Measurements from ENCODE around the gene ABI3BP. TPM values are rescaled to one million over a fixed set of nuclear protein-coding genes. Genes with fewer than 3 reads are reported as not detected.

ABI3BP gene
- total and polyA plus RNA-seq, 2 experiments from 2014 or later, result 0.42 to 0.57 TPM

- TF ChIP-seq ZNF462 (CRISPR knock-in tag; IDR thresholded peaks at IDR 0.05) (no peak), ZNF114 (CRISPR knock-in tag; IDR thresholded peaks at IDR 0.05) (no peak)
Observed at GRCh38 chr3:100833483-100833882, 159.7 kb downstream of the ABI3BP start (continued).

GRCh38 chr3:100831629-100832028, 161.6 kb downstream of the ABI3BP start:
- Histone ChIP-seq H3K9me2 (ENCODE audit: insufficient read depth) (no peaks in the 10 kb centered on the region), H3K4me1 (ENCODE audit: insufficient read depth) (0 out of 2 replicates have a peak, but pooled peaks cover 4% of the 10 kb centered on the region), H3K4me2 (no peak overlapping the region), H3K79me2 (replicated peaks; ENCODE audit: insufficient read depth) (no peaks in the 10 kb centered on the region), H3K36me3 (ENCODE audit: insufficient read depth) (no peaks in the 10 kb centered on the region), H3K27ac (ENCODE audit: low read depth) (no peak overlapping the region), H2AFZ (no peak overlapping the region), H4K20me1 (replicated peaks; ENCODE audit: insufficient read depth) (no peaks in the 10 kb centered on the region), H3K4me3 (no peak overlapping the region), H3F3A (replicated peaks; ENCODE audit: low read depth) (no peaks in the 10 kb centered on the region), H3K27me3 (ENCODE audit: insufficient read depth) (no peaks in the 10 kb centered on the region)
- H3K27me3 Mint-ChIP-seq (ENCODE audit: insufficient read depth, low read depth, poor library complexity), result no peaks in the 10 kb centered on the region
- H3K9me3 Mint-ChIP-seq, result no peaks in the 10 kb centered on the region
- H3K36me3 Mint-ChIP-seq (ENCODE audit: low read depth), result no peaks in the 10 kb centered on the region
- H3K27ac Mint-ChIP-seq, result no peak overlapping the region
- H3K4me3 Mint-ChIP-seq, result no peak overlapping the region
- TF ChIP-seq ZNF331 (CRISPR knock-in tag; IDR thresholded peaks at IDR 0.05; ENCODE audit: low read depth) (no peak), STAT1 (IDR thresholded peaks at IDR 0.05; ENCODE audit: unreplicated experiment) (no peak), CTCF (conservative IDR thresholded peaks at IDR 0.05; ENCODE audit: low read depth in 2 of 2) (no peak), CREB1 (CRISPR knock-in tag; IDR thresholded peaks at IDR 0.05; ENCODE audit: low read depth) (no peak), POLR2AphosphoS5 (IDR thresholded peaks at IDR 0.05; ENCODE audit: low read depth) (no peak), ETS1 (IDR thresholded peaks at IDR 0.05) (no peak), EZH2 (IDR thresholded peaks at IDR 0.05; ENCODE audit: low read depth, unreplicated experiment) (no peak), EZH2phosphoT487 (IDR thresholded peaks at IDR 0.05; ENCODE audit: unreplicated experiment) (no peak), REST (IDR thresholded peaks at IDR 0.05; ENCODE audit: unreplicated experiment) (no peak), ZNF114 (CRISPR knock-in tag; IDR thresholded peaks at IDR 0.05) (no peak), NANOG (IDR thresholded peaks at IDR 0.05; ENCODE audit: borderline replicate concordance) (no peak), JUNB (IDR thresholded peaks at IDR 0.05; ENCODE audit: unreplicated experiment) (no peak)
- no peak for DNase-seq (ENCODE audit: low spot score)
- no peak for ATAC-seq
- H3K4me1 Mint-ChIP-seq, result peaks cover 5% of the 10 kb centered on the region; the same call in 2 of the 3 replicates

All from GM23338 (cell line).